GM23338 (cell line): ENCODE results near the gene KLF14. TPM values are rescaled to one million over a fixed set of nuclear protein-coding genes. Genes with fewer than 3 reads are reported as not detected.

Source experiments
- ATAC-seq: fragments of 200-7000 bp; cut with Tn5 transposase; 3 replicates; pipeline ENCODE4 v1.9.1; 2020
- DNase-seq: peaks from one replicate; pipeline ENCODE4 v3.0.0-alpha.2; 2015; ENCODE audit warnings: low spot score
- H2AFZ ChIP-seq: fragments of 200-600 bp; sonication (generic); 2 replicates; pipeline ENCODE4 v1.8.0; 2016; ENCODE audit warnings: antibody characterized with exemption, mild to moderate bottlenecking, moderate library complexity
- H3F3A ChIP-seq: fragments of 200-600 bp; sonication (generic); replicated peaks from 2 replicates; pipeline ENCODE4 v1.8.0; 2017; ENCODE audit warnings: antibody characterized with exemption, mixed run types, low read depth
- H3K27ac ChIP-seq: fragments of 200-600 bp; sonication (generic); 2 replicates; pipeline ENCODE4 v1.6.1; 2016; ENCODE audit warnings: low read depth
- H3K27me3 ChIP-seq: fragments of 200-600 bp; sonication (generic); 2 replicates; pipeline ENCODE4 v1.8.0; 2016; ENCODE audit warnings: mild to moderate bottlenecking, mixed run types, moderate library complexity; ENCODE audit not compliant: insufficient read depth
- H3K36me3 ChIP-seq: fragments of 200-600 bp; sonication (generic); 2 replicates; pipeline ENCODE4 v1.8.0; 2016; ENCODE audit warnings: mild to moderate bottlenecking; ENCODE audit not compliant: insufficient read depth
- H3K4me1 ChIP-seq: fragments of 200-600 bp; sonication (generic); 2 replicates; pipeline ENCODE4 v1.8.0; 2016; ENCODE audit warnings: mild to moderate bottlenecking, moderate library complexity; ENCODE audit not compliant: insufficient read depth
- H3K4me2 ChIP-seq: fragments of 200-600 bp; sonication (generic); 2 replicates; pipeline ENCODE4 v1.7.1; 2017; ENCODE audit warnings: mixed run types
- H3K4me3 ChIP-seq: fragments of 200-600 bp; sonication (generic); 2 replicates; pipeline ENCODE4 v1.6.1; 2016; ENCODE audit warnings: mixed run types
- H3K79me2 ChIP-seq: fragments of 200-600 bp; sonication (generic); replicated peaks from 2 replicates; pipeline ENCODE4 v1.8.0; 2017; ENCODE audit warnings: mild to moderate bottlenecking; ENCODE audit not compliant: insufficient read depth
- H3K9me2 ChIP-seq: fragments of 200-600 bp; sonication (generic); 2 replicates; pipeline ENCODE4 v1.8.0; 2017; ENCODE audit not compliant: insufficient read depth
- H4K20me1 ChIP-seq: fragments of 200-600 bp; sonication (generic); replicated peaks from 2 replicates; pipeline ENCODE4 v1.8.0; 2017; ENCODE audit warnings: mild to moderate bottlenecking; ENCODE audit not compliant: insufficient read depth
- H3K27ac Mint-ChIP-seq: 2 replicates; pipeline ENCODE4 v1.8.0; 2020; ENCODE audit warnings: inconsistent platforms, mild to moderate bottlenecking, moderate library complexity, mixed read lengths
- H3K27me3 Mint-ChIP-seq: 3 replicates; pipeline ENCODE4 v1.8.0; 2022; ENCODE audit warnings: low read depth, mild to moderate bottlenecking, moderate library complexity, mixed read lengths, inconsistent platforms; ENCODE audit not compliant: insufficient read depth, poor library complexity
- H3K36me3 Mint-ChIP-seq: 3 replicates; pipeline ENCODE4 v1.8.0; 2021; ENCODE audit warnings: low read depth, mild to moderate bottlenecking, inconsistent platforms, moderate library complexity, mixed read lengths
- H3K4me1 Mint-ChIP-seq: 3 replicates; pipeline ENCODE4 v1.8.0; 2020; ENCODE audit warnings: mild to moderate bottlenecking, inconsistent platforms, mixed read lengths
- H3K4me3 Mint-ChIP-seq: 3 replicates; pipeline ENCODE4 v1.8.0; 2021; ENCODE audit warnings: moderate library complexity, mild to moderate bottlenecking, inconsistent platforms, mixed read lengths
- H3K9me3 Mint-ChIP-seq: 3 replicates; pipeline ENCODE4 v1.8.0; 2020; ENCODE audit warnings: moderate library complexity, mild to moderate bottlenecking, inconsistent platforms, mixed read lengths
- CREB1 ChIP-seq: fragments of 250-450 bp; sonication (Bioruptor Pico); IDR thresholded peaks from 2 replicates; pipeline ENCODE4 v1.5.0; 2020; ENCODE audit warnings: low read depth, mild to moderate bottlenecking, moderate library complexity
- CTCF ChIP-seq, 2 experiments: fragments of 200-600 bp in 1 of 2; sonication (generic) in 1 of 2; conservative IDR thresholded peaks; 2 replicates each; pipeline versions ENCODE4 v1.5.1 to v1.6.1; 2016 to 2017; ENCODE audit warnings: antibody characterized with exemption in 2 of 2, low read depth in 2 of 2, mild to moderate bottlenecking in 2 of 2, moderate library complexity in 1 of 2
- ETS1 ChIP-seq: IDR thresholded peaks from 2 replicates; pipeline ENCODE4 v1.6.1; 2016; ENCODE audit warnings: antibody characterized with exemption
- EZH2phosphoT487 ChIP-seq: fragments of 200-600 bp; sonication (generic); IDR thresholded peaks from one replicate; pipeline ENCODE4 v1.8.1; 2018; ENCODE audit warnings: antibody characterized with exemption; ENCODE audit not compliant: unreplicated experiment
- JUNB ChIP-seq: IDR thresholded peaks from one replicate; pipeline ENCODE4 v1.6.1; 2016; ENCODE audit warnings: antibody characterized with exemption; ENCODE audit not compliant: unreplicated experiment
- NANOG ChIP-seq: IDR thresholded peaks from 2 replicates; pipeline ENCODE4 v1.6.1; 2016; ENCODE audit warnings: antibody characterized with exemption, borderline replicate concordance
- POLR2AphosphoS5 ChIP-seq: IDR thresholded peaks from 2 replicates; pipeline ENCODE4 v1.6.1; 2016; ENCODE audit warnings: antibody characterized with exemption, low read depth
- REST ChIP-seq: IDR thresholded peaks from one replicate; pipeline ENCODE4 v1.6.1; 2018; ENCODE audit warnings: antibody characterized with exemption; ENCODE audit not compliant: unreplicated experiment
- STAT1 ChIP-seq: IDR thresholded peaks from one replicate; pipeline ENCODE4 v1.6.1; 2016; ENCODE audit warnings: antibody characterized with exemption; ENCODE audit not compliant: unreplicated experiment
- ZNF114 ChIP-seq: fragments of 250-450 bp; sonication (Bioruptor Pico); IDR thresholded peaks from 2 replicates; pipeline ENCODE4 v1.5.0; 2020; ENCODE audit warnings: mild to moderate bottlenecking, moderate library complexity
- ZNF331 ChIP-seq: fragments of 250-450 bp; sonication (Bioruptor Pico); IDR thresholded peaks from 2 replicates; pipeline ENCODE4 v1.5.0; 2020; ENCODE audit warnings: low read depth, mild to moderate bottlenecking, moderate library complexity
- ZNF462 ChIP-seq: fragments of 250-450 bp; sonication (Bioruptor Pico); IDR thresholded peaks from 2 replicates; pipeline ENCODE4 v1.5.0; 2020; ENCODE audit warnings: mild to moderate bottlenecking, moderate library complexity
- polyA plus RNA-seq: library from polyadenylated mRNA; unstranded; fragments of >200 nt; fragmentation: Nextera tagmentation; extraction: Ambion mirVana; gene quantifications from 2 replicates; pipeline ENCODE4 v1.2.1, GENCODE V29; 2016
- total RNA-seq: library from RNA; depleted of rRNA; stranded (reverse); fragments of >200 nt; shearing (Covaris generic); gene quantifications from 2 replicates; pipeline ENCODE4 v1.2.3, GENCODE V29; 2014

KLF14 gene
- total and polyA plus RNA-seq, 2 experiments from 2014 or later = not detected

GRCh38 chr7:130699686-130700085 lies 34.3 kb downstream of the KLF14 start (continued):
- TF ChIP-seq ZNF462 (CRISPR knock-in tag) (no peak), POLR2AphosphoS5 (no peak)

GRCh38 chr7:130697820-130698219 lies 36.2 kb downstream of the KLF14 start:
- H3K4me1 ChIP-seq = no peaks in the 10 kb centered on the region
- H3K27me3 Mint-ChIP-seq = peaks cover 4% of the 10 kb centered on the region
- no peak overlapping the region for H3K27ac Mint-ChIP-seq
- no peak for TF ChIP-seq JUNB
- no peak for TF ChIP-seq EZH2phosphoT487
- TF ChIP-seq REST = no peak
- no peak for TF ChIP-seq NANOG
- TF ChIP-seq CREB1 (CRISPR knock-in tag) = no peak
- TF ChIP-seq STAT1 = no peak
- no peak for TF ChIP-seq POLR2AphosphoS5
- no peak for TF ChIP-seq ZNF114 (CRISPR knock-in tag)
- no peak for TF ChIP-seq ZNF331 (CRISPR knock-in tag)
- TF ChIP-seq CTCF (conservative IDR thresholded peaks at IDR 0.05; ENCODE audit: low read depth in 2 of 2) = no peak
- TF ChIP-seq ETS1 = no peak

More at GRCh38 chr7:130697820-130698219, 36.2 kb downstream of the KLF14 start:
- H4K20me1 ChIP-seq = no peaks in the 10 kb centered on the region
- no peak for ATAC-seq
- no peak for DNase-seq
- H3K36me3 ChIP-seq = no peaks in the 10 kb centered on the region
- H3K27me3 ChIP-seq = no peaks in the 10 kb centered on the region
- no peak overlapping the region for H3K4me3 Mint-ChIP-seq
- no peak overlapping the region for H3K4me2 ChIP-seq
- no peaks in the 10 kb centered on the region for H3K9me3 Mint-ChIP-seq
- H3K4me1 Mint-ChIP-seq = no peaks in the 10 kb centered on the region
- no peaks in the 10 kb centered on the region for H3K36me3 Mint-ChIP-seq
- no peak overlapping the region for H3K4me3 ChIP-seq
- H2AFZ ChIP-seq = no peak overlapping the region
- H3K27ac ChIP-seq = no peak overlapping the region
- H3K9me2 ChIP-seq = no peaks in the 10 kb centered on the region
- no peaks in the 10 kb centered on the region for H3K79me2 ChIP-seq
- H3F3A ChIP-seq = no peaks in the 10 kb centered on the region
